Effector CD4-positive, alpha-beta T cell (primary cell): Measurements from ENCODE around the gene GGT7.
"Not testable (repeated sequence)": the region's sequence is repeated elsewhere in the genome, so short reads cannot be mapped to it uniquely, and the experiment has no call there.

ENCODE experiments used
- DNase-seq: peaks from one replicate; pipeline ENCODE4 v3.0.0-alpha.2; 2020

The GGT7 gene

DNA sequence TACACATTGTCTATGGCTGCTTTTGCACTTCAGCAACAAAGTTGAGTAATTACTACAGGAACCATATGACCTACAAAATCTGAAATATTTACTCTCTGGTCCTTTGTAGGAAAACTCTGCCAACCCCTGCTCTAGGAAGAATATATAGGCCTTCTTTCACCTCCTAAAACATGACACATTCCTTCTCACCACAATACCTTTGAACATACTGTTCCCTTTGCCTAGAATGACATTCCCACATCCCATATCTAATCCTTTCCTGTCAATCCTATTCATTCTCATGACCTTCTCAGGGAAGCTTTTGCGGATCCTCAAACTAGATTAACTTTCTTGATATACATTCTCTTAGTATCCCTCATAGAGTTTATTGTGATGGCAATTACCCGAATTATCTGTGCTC, 29.2 kb downstream of the GGT7 start:
- no peak for DNase-seq

GRCh38 chr20:34842143-34842542, 30.5 kb downstream of the GGT7 start:
- no peak for DNase-seq

- DNase-seq = no peak
Measured at GRCh38 chr20:34834459-34834893, 38.2 kb downstream of the GGT7 start.

DNA sequence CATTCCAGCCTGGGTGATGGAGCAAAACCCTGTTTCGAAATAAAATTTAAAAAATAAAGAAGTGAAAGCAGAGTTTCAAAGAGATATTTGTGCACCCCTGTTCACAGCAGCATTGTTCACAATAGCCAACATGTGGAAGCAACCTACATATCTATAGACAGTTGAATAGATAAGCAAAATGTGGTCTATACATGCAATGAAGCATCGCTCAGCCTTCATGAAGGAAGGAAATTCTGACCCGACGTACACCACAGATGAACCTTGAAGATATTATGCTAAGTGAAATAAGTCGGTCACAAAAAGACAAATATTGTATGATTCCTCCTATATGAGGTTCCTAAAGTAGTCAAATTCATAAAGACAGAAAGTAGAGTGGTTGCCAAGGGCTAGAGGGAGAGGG, 40.7 kb downstream of the GGT7 start:
- no peak for DNase-seq

GRCh38 chr20:34829191-34829590, 43.5 kb downstream of the GGT7 start:
- DNase-seq = no peak

DNA sequence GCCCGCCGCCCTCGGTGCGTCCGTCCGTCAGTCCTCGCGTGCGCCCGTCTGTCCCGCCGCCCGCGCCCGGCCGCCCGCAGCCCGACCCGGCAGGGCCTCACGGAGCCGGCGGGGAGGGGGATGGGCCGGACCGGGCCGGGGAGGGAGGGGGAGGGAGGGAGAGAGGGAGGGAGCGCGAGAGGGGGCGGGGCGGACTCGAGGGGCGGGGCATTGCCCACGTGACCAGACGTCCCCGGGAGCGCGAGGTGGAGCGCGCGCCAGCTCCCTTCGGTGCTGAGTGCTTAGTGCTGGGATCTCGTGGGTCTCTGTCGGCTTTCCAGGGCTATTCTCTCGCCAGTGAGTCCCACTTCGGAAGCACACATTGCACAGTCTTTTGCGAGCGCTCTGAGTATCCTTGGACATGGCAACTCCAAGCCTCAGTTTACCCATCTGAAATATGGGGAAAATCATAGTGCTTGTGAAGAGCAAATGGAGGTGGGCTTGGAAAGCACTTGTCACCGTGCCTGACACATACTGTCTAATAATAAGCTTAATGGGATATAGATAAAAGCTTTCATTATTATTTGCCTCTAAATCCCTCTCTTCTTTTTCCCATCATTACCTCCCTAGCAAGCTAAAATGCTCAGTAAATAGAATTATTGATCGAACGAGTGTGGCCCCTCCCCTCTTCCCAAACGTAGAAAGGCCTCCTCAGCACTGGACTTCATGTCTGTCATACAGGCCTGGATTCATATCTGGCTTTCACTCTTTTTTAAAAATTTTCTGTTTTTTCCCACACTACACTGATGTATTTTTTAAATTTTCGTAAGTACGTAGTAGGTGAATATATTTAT, 46.9 kb downstream of the GGT7 start, which contains the start of gene NCOA6:
NCOA6 (minus strand) TSS at position 122 of the 833 bp plus-strand sequence. CDS start 43,296 bp downstream, outside the sequence.
- DNase-seq = peak; percentile 79

DNA sequence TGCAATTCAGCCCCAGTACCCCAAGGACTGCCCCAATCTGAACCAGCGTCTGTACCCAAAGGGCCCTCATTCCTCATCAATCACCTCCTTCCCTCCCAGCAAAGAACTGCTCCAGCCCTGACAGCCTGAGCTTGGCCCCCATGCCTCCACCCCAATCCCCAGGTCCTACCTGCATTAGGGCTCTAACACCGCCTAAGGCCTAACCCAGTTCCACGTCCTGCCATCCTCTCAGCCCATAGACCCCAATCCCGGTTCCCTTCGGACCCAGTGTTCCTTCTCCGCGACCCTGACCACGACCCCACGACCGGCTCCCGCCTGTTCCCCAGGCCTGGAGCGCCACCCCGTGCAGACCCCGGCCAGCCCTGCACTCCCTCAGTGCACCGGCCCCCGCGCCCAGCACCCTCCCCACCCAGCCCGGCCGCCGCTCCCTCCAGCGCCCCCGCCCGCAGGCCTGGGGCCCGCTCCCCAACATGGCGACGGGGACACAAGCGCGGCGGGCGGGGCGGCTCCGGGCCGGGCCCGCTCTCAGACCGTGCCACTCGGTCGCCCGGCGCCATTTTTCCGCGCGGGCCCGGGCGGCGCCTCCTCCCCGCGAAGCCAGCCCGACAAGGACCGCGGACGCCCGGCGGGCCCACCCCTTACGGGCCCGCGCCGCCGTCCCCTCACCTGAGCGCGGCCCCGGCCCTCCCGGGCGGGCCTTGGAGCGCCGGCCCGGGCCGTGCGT, 47.7 kb downstream of the GGT7 start:
- DNase-seq = peak; percentile 54

DNA sequence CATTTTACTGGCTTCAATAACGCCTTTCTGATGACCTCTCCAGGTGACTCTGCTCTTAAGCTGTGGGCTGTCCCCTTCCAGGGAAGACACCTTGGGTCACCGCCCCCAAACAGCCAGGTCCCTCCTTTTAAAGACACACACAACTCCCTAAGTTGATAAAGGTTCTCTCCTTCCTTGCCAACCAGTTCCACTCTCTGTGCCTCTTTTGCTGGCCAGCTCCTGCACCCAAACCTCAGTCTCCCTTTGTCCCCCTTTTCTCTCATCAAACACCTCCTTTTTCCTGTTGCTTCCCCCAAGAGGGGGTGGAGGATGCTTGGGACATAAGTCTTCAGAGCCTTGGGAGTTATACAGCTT, 48.2 kb downstream of the GGT7 start:
- peak; percentile 56 for DNase-seq

GRCh38 chr20:34824026-34824425, 48.6 kb downstream of the GGT7 start:
- DNase-seq = no peak

- no peak for DNase-seq
Measured at GRCh38 chr20:34820805-34821578, 51.7 kb downstream of the GGT7 start.

GRCh38 chr20:34817801-34818200, 54.9 kb downstream of the GGT7 start:
- no peak for DNase-seq

DNA sequence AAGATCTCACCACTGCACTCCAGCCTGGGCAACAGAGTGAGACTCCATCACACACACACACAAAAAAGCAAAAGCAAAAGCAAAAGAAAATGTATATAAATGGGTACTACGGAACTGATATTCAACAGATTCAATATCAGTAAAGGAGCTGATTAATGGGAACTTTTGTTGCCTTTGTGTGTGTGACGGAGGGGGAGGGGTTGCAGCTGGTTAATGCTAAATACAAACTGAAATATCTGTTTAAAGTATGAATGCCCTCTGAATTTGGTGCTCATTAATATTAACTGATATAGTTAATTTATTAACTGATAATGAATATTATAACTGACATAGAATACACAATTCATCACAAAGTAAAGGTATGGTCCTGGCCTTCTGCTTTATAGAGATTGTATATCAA, 55.6 kb downstream of the GGT7 start:
- DNase-seq = no peak

GRCh38 chr20:34815636-34816035, 57.0 kb downstream of the GGT7 start:
- no peak for DNase-seq

DNA sequence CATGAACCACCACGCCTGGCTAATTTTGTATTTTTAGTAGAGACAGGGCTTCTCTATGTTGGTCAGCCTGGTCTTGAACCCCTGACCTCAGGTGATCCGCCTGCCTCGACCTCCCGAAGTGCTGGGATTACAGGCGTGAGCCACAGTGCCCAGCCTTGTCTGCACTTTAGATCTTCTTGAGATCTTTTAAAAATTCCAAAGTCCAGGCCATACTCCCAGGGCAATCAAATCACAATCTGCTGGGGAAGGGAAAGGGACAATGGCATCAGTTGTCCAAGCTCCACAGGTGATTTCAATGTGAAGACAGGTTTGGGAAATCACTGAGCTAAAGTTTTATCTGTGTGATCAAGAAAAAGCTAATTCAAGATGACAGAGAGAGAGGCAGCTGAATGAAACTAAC, 64.1 kb downstream of the GGT7 start:
- DNase-seq = no peak

- DNase-seq = not testable (repeated sequence)
Measured at GRCh38 chr20:34807944-34808465, 64.7 kb downstream of the GGT7 start.

GRCh38 chr20:34806255-34806654, 66.4 kb downstream of the GGT7 start:
- DNase-seq = no peak

DNA sequence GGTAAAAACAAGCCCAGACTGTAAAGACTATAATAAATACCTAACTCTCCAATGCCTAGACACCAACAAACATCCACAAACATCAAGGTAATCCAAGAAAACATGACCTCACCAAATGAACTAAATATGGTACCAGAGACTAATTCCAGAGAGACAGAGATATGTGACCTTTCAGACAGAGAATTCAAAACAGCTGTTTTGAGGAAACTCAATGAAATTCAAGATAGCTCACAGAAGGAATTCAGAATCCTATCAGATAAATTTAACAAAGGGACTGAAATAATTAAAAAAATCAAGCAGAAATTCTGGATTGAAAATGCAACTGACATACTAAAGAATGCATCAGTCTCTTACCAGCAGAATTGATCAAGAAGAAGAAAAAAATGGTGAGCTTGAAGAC, 73.8 kb downstream of the GGT7 start:
- no peak for DNase-seq

- no peak for DNase-seq
Measured at GRCh38 chr20:34798328-34798727, 74.3 kb downstream of the GGT7 start.

DNA sequence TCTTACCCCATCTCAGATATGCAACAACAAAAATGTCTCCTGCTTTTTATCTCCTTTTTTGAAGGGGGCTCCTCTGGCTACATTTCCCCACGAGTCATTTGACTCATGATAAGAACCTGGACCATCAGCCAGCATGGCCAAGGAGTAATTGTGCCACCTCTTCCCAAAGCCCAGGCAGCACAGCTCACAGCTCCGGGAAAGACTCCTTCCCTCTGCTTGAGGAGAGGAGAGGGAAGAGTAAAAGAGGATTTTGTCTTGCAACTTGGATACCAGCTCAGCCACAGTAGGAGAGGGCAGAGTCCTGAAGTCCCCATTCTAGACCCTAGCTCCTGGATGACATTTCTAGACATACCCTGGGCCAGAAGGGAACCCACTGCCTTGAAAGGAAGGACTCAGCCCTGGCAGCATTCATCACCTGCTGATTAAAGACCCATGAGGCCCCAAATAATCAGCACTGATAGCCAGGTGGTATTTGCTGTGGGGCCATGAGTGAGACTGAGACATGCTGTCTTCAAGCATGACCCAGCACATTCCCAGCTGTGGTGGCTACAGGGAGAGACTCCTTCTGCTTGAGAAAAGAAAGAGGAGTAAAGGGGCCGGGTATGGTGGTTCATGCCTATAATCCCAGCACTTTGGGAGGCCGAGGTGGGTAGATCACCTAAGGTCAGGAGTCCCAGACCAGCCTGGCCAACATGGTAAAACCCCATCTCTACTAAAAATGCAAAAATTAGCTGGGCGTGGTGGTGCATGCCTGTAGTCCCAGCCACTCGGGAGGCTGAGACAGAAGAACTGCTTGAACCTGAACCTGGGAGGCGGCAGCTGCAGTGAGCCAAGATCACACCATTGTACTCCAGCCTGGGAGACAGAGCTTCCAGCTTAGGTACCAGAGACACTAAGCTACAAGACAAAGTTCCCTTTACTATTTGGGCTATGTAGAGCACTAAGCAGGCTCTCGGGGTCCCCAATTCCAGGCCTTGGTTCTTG, 75.4 kb downstream of the GGT7 start:
- DNase-seq = no peak
